Right hindlimb (tissue), 1 donor: ENCODE measurements around the gene OR11G2.
"Not testable (repeated sequence)": the region's sequence is repeated elsewhere in the genome, so short reads cannot be mapped to it uniquely, and the experiment has no call there.

ENCODE experiments used
- DNase-seq: peaks from one replicate; pipeline ENCODE4 v3.0.0-alpha.2; 2018

Gene OR11G2

GRCh38 chr14:20190596-20190995 lies at the start of gene OR11G2:
Gene OR11G2 (plus strand): TSS chr14:20190896. CDS start chr14:20197438, 6,542 bp downstream.
- no peak for DNase-seq

GRCh38 chr14:20143911-20144310 lies 46.8 kb upstream of the OR11G2 start:
- no peak for DNase-seq

- no peak for DNase-seq
Measured at GRCh38 chr14:20144820-20145219, 45.9 kb upstream of the OR11G2 start.

- DNase-seq: no peak
Measured at GRCh38 chr14:20164462-20164861, 26.2 kb upstream of the OR11G2 start.

- DNase-seq: no peak
Measured at GRCh38 chr14:20167091-20167490, 23.6 kb upstream of the OR11G2 start.

GRCh38 chr14:20169852-20170251 lies 20.8 kb upstream of the OR11G2 start:
- not testable (repeated sequence) for DNase-seq

GRCh38 chr14:20174205-20174604 lies 16.5 kb upstream of the OR11G2 start:
- DNase-seq: not testable (repeated sequence)

- no peak for DNase-seq
Measured at GRCh38 chr14:20176330-20176729, 14.4 kb upstream of the OR11G2 start.

GRCh38 chr14:20177433-20177974 lies 13.2 kb upstream of the OR11G2 start:
- DNase-seq: no peak

GRCh38 chr14:20179218-20179617 lies 11.5 kb upstream of the OR11G2 start:
- DNase-seq: no peak

GRCh38 chr14:20179880-20180279 lies 10.8 kb upstream of the OR11G2 start:
- DNase-seq: no peak

GRCh38 chr14:20180486-20180885 lies 10.2 kb upstream of the OR11G2 start:
- no peak for DNase-seq

GRCh38 chr14:20184181-20184580 lies 6.5 kb upstream of the OR11G2 start:
- no peak for DNase-seq

GRCh38 chr14:20191396-20191795 lies 700 bp downstream of the OR11G2 start:
- DNase-seq: no peak

- DNase-seq: no peak
Measured at GRCh38 chr14:20194101-20194500, 3.4 kb downstream of the OR11G2 start.

GRCh38 chr14:20195170-20195569 lies 4.5 kb downstream of the OR11G2 start:
- not testable (repeated sequence) for DNase-seq

- DNase-seq: no peak
Measured at GRCh38 chr14:20195911-20196310, 5.2 kb downstream of the OR11G2 start.

- DNase-seq: no peak
Measured at GRCh38 chr14:20197459-20197858, 6.8 kb downstream of the OR11G2 start.

- DNase-seq: no peak
Measured at GRCh38 chr14:20198991-20199390, 8.3 kb downstream of the OR11G2 start.

GRCh38 chr14:20204721-20205120 lies 14.0 kb downstream of the OR11G2 start:
- no peak for DNase-seq

- no peak for DNase-seq
Measured at GRCh38 chr14:20209595-20209994, 18.9 kb downstream of the OR11G2 start.

GRCh38 chr14:20212406-20212805 lies 21.7 kb downstream of the OR11G2 start:
- DNase-seq: not testable (repeated sequence)

- DNase-seq: no peak
Measured at GRCh38 chr14:20215196-20215595, 24.5 kb downstream of the OR11G2 start.

- DNase-seq: no peak
Measured at GRCh38 chr14:20219033-20219432, 28.3 kb downstream of the OR11G2 start.

GRCh38 chr14:20223410-20223809 lies 32.7 kb downstream of the OR11G2 start, which contains the start of gene OR11H6:
Gene OR11H6 (plus strand): TSS chr14:20223710. CDS start chr14:20223710, 0 bp downstream.
- DNase-seq: no peak
